ENCODE results near the gene FGGY. TPM values are rescaled to one million over a fixed set of nuclear protein-coding genes. Genes with fewer than 3 reads are reported as not detected.

Gene FGGY
- total RNA-seq, 4 donors from 2014 or later, result 12.4 to 17.5 (median 16.1) TPM

DNA sequence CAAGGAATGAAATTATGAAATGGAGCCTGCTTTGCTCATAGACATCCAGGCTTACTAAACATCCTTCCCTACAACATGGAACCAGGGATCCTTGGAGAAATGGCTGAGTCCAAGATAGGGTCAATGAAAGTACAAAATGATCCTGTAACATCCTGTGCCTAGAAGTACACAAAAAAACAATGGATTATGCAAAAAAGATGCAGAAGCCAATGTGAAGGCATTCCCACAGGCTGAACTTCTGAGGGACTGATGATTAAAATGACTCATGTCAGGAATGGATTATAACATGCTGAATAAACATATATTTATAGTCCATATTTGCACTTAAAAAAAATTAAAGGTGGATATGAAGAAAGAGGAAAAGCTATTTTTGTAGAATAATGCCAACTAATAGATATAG, 507.4 kb downstream of the FGGY start:
- Histone ChIP-seq H3K4me1 (peaks cover 5% of the 10 kb centered on the region), H3K27ac (no peak overlapping the region), H3K9me3 (no peaks in the 10 kb centered on the region), H3K27me3 (no peaks in the 10 kb centered on the region), H3K36me3 (no peaks in the 10 kb centered on the region), H3K4me3 (no peak overlapping the region)
- DNase-seq (ENCODE audit: low spot score in 2 of 2), result no peak
- TF ChIP-seq EP300 (IDR thresholded peaks at IDR 0.05) (no peak), POLR2AphosphoS5 (IDR thresholded peaks at IDR 0.05) (no peak), POLR2A (IDR thresholded peaks at IDR 0.05) (no peak)
- TF ChIP-seq, protein P1, sequence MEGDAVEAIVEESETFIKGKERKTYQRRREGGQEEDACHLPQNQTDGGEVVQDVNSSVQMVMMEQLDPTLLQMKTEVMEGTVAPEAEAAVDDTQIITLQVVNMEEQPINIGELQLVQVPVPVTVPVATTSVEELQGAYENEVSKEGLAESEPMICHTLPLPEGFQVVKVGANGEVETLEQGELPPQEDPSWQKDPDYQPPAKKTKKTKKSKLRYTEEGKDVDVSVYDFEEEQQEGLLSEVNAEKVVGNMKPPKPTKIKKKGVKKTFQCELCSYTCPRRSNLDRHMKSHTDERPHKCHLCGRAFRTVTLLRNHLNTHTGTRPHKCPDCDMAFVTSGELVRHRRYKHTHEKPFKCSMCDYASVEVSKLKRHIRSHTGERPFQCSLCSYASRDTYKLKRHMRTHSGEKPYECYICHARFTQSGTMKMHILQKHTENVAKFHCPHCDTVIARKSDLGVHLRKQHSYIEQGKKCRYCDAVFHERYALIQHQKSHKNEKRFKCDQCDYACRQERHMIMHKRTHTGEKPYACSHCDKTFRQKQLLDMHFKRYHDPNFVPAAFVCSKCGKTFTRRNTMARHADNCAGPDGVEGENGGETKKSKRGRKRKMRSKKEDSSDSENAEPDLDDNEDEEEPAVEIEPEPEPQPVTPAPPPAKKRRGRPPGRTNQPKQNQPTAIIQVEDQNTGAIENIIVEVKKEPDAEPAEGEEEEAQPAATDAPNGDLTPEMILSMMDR (IDR thresholded peaks at IDR 0.05), result no peak

GRCh38 chr1:59805554-59805953, 508.7 kb downstream of the FGGY start:
- DNase-seq (ENCODE audit: low spot score in 2 of 2), result no peak
- Histone ChIP-seq H3K27me3 (peaks cover 3% of the 10 kb centered on the region), H3K4me3 (no peak overlapping the region), H3K4me1 (peaks cover 5% of the 10 kb centered on the region), H3K9me3 (no peaks in the 10 kb centered on the region), H3K27ac (no peak overlapping the region), H3K36me3 (no peaks in the 10 kb centered on the region)
- TF ChIP-seq POLR2AphosphoS5 (IDR thresholded peaks at IDR 0.05), result no peak
- TF ChIP-seq EP300 (IDR thresholded peaks at IDR 0.05), result no peak
- no peak for TF ChIP-seq POLR2A (IDR thresholded peaks at IDR 0.05)
- TF ChIP-seq, protein P1 (IDR thresholded peaks at IDR 0.05), result no peak
